Panc1 (cell line): ENCODE data around the gene CABP5.
"Not testable (repeated sequence)": the region's sequence is repeated elsewhere in the genome, so short reads cannot be mapped to it uniquely, and the experiment has no call there.

Source experiments
- CTCF ChIP-seq: fragments of 450-650 bp; IDR thresholded peaks from 2 replicates; pipeline ENCODE4 v1.5.1; 2017; ENCODE audit warnings: mild to moderate bottlenecking
- POLR2AphosphoS5 ChIP-seq: IDR thresholded peaks from 2 replicates; pipeline ENCODE4 v1.6.1; 2012; ENCODE audit warnings: mild to moderate bottlenecking, low read depth, low read length, moderate library complexity
- REST ChIP-seq, 2 experiments: IDR thresholded peaks; 2 replicates each; pipeline ENCODE4 v1.6.1; 2011 to 2012; ENCODE audit warnings: low read depth in 2 of 2, control low read depth in 1 of 2, low read length in 1 of 2, mild to moderate bottlenecking in 1 of 2, moderate library complexity in 1 of 2; ENCODE audit not compliant: insufficient read depth in 1 of 2
- TCF7L2 ChIP-seq: IDR thresholded peaks from 2 replicates; pipeline ENCODE4 v1.6.1; 2011; ENCODE audit warnings: mild to moderate bottlenecking, low read depth, low read length, inconsistent platforms

DNA sequence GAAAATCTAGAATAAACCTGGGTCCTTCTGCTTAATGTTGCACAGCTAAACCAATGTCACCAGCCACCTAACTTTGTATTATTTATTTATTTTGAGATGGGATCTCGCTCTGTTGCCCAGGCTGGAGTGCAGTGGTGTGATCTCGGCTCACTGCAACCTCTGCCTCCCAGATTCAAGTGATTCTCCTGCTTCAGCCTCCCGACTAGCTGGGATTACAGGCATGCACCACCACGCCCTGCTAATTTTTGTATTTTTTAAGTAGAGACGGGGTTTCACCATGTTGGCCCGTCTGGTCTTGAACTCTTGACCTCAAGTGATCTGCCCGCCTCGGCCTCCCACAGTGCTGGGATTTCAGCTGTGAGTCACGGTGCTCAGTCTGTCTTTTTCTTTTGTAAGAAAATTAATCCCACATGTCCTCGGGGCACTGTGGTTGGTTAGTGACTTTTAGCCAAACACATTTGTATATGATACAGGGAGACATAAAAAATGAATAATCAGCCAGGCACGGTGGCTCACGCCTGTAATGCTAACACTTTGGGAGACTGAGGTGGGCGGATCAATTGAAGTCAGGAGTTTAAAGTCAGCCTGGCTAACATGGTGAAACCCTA, 47.3 kb upstream of the CABP5 start:
- not testable (repeated sequence) for TF ChIP-seq REST (IDR thresholded peaks at IDR 0.05; ENCODE audit: insufficient read depth in 1 of 2, low read depth in 2 of 2, low read length in 1 of 2); POLR2AphosphoS5; CTCF; TCF7L2
